ENCODE measurements around the gene PIAS1.
"Not testable (repeated sequence)": the region's sequence is repeated elsewhere in the genome, so short reads cannot be mapped to it uniquely, and the experiment has no call there.

PIAS1 gene

DNA sequence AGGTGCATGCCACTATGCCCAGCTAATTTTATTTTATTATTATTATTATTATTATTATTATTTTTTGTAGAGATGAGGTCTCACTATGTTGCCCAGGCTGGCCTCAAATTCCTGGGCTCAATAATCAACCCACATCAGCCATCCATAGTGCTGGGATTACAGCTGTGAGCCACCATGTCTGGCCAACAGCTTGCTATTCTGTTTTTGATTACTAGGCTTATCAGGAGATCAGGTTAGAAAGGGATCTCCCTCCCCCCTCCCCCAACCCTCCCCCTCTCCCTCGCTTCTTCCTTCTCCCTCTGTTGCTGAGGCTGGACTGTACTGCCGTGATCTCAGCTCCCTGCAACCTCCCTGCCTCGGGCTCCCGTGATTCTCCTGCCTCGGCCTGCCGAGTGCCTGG lies 166.9 kb downstream of the PIAS1 start:
- DNase-seq, result no peak

DNA sequence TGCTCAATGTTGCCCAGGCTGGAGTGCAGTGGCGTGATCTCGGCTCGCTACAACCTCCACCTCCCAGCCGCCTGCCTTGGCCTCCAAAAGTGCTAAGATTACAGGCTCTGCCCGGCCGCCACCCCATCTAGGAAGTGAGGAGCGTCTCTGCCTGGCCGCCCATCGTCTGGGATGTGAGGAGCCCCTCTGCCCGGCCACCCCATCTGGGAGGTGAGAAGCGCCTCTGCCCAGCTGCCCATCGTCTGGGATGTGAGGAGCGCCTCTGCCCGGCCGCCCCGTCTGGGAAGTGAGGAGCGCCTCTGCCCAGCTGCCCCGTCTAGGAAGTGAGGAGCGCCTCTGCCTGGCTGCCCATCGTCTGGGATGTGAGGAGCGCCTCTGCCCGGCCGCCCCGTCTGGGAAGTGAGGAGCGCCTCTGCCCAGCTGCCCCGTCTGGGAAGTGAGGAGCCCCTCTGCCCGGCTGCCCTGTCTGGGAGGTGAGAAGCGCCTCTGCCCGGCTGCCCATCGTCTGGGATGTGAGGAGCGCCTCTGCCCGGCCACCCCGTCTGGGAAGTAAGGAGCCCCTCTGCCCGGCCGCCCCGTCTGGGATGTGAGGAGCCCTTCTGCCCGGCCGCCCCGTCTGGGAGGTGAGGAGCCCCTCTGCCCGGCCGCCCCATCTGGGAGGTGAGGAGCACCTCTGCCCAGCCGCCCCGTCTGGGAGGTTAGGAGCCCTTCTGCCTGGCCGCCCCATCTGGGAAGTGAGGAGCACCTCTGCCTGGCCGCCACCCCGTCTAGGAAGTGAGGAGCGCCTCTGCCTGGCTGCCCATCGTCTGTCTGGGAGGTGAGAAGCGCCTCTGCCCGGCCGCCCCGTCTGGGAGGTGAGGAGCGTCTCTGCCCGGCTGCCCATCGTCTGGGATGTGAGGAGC lies 167.7 kb downstream of the PIAS1 start:
- not testable (repeated sequence) for DNase-seq

DNA sequence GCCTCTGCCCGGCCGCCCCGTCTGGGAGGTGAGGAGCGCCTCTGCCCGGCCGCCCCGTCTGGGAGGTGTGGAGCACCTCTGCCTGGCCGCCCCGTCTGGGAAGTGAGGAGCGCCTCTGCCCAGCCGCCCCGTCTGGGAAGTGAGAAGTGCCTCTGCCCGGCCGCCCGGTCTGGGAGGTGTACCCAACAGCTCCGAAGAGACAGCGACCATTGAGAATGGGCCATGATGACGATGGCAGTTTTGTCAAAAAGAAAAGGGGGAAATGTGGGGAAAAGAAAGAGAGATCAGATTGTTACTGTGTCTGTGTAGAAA lies 168.3 kb downstream of the PIAS1 start:
- DNase-seq, result not testable (repeated sequence)

DNA sequence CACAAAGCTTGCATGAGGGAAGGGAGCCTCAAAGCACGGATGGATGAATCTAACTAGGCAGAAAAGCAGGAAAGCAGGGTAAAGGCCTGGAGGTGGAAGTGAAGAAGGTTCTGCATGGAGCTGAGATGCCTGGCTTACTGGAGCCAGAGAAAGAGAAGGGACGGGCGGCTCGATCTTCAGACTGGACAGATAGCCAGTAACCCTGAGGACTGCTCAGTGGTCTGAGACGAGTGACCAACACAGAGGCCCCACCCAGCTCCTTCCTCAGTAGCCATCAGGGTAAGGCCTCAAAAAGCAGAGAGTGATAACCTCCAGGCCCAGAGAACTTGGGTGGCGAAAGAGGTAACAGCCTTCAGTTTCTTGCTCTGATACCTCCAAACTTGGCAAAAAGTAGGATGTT lies 169.1 kb downstream of the PIAS1 start:
- DNase-seq, result no peak

DNA sequence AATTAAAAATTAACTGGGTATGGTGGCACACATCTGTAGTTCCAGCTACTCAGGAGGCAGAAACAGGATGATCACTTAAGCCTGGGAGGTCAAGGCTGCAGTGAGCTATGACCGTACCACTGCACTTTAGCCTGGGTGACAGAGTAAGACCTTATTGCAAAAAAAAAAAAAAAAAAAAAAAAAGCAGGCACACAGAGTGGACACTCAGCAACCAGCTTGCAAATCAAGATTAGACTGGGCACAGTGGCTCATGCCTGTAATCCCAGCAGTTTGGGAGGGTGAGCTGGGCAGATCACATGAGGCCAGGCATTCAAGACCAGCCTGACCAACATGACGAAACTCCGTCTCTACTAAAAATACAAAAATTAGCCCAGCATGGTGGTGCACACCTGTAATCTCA lies 170.0 kb downstream of the PIAS1 start:
- DNase-seq, result no peak

DNA sequence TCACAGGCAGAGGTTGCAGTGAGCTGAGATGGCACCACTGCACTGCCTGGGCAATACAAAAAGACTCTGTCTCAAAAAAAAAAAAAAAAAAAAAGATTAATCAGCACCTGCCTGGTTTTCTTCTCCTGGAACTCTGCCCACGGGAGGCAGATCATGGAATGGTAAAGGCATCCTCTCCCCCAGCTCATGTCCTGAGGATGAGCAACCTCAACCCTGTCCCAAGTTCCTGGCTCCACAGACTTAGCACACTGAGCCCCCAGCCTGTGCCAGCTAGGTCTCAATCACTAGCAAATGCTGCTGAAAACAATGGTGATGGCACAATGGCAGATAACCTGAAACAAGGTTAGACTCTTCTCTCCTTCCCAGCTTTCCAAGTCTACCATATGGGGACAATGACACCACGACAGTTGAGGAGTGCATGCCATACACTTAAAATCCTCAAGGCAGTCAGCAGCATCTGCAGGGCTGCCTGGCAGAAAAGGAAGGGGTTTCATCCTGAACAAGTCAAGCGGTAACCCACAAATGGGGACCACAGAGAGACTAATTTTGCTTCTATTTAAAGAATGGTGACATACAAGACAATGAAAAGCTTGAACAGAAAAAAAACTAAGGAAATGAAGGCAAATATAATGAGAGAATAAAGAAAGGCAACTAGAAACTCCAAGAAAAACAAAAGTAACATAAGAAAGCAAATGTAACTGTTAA lies 170.6 kb downstream of the PIAS1 start:
- no peak for DNase-seq

DNA sequence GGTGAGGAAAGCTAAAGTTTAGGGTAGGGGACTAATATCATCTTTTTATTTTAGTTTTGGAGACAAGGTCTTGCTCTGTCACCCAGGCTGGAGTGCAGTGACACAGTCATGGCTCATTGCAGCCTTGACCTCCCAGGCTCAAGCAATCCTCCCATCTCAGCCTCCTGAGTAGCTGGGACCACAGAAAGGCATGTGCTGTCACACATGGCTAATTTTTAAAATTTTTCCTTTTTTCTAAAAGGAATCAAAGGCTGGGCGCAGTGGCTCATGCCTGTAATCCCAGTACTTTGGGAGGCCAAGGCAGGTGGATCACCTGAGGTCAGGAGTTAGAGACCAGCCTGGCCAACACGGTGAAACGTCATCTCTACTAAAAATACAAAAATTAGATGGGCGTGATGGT lies 171.3 kb downstream of the PIAS1 start:
- DNase-seq, result not testable (repeated sequence)

DNA sequence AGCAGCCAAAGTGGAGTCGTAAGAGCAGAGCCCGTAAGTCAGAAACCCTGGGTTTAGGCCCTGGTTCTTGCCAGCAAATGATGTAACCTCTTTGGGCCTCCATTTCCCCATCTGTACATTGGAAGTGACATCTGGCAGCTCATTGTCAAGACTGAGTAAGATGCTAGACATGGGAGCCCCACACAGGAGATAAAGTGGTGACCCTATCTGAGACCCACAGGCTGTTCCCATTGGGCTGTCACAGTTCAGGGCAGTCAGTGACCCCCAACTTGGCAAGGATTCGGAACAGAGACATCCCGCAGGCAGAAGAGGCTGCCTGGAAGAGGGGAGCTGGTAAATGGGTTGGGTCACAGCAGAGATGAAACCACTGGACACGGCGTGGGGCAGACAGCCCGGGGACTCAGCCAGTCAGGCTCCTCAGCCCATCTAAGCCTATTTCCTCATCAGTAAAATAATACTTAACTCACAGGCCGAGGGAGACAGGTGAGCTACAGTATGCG lies 173.6 kb downstream of the PIAS1 start:
- no peak for DNase-seq

DNA sequence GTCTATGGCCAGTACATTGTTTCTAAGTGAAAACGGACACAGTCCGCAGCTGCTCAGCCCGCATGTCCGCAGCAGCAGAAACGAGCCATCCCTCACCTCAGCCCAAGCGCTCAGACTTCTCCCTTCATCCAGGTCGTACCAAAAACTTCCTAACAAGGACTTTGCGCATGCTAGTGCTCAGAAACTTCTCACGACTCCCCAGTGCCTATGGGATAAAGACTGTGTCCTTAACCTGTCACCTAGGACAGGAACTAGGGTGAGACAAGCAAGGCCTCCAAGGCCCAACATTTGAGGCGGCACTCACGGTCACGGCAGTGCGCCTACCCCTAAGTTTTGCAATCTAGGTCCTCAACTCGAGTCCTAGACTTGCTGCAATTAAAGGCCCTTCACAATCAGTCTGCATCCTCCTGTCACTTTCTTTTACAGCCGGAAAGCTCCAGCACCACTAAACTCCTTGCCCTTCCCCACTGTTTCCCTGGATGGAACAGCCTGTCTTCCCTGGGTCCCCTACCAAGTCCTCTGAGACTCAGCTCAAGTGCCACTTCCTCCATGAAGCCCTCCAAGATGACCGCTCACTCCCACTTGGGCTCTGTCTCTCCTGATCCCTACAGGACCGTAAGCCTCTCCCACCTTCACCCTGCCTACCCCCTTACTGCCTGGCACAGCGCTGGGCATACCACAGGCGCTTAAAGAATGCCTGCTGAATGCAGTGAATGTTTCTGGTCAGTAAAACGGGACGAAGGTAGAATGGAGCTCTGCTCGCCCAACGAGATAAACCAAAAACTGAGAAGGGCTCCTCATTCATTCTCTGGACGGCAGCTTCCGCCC lies 174.2 kb downstream of the PIAS1 start:
- no peak for DNase-seq

DNA sequence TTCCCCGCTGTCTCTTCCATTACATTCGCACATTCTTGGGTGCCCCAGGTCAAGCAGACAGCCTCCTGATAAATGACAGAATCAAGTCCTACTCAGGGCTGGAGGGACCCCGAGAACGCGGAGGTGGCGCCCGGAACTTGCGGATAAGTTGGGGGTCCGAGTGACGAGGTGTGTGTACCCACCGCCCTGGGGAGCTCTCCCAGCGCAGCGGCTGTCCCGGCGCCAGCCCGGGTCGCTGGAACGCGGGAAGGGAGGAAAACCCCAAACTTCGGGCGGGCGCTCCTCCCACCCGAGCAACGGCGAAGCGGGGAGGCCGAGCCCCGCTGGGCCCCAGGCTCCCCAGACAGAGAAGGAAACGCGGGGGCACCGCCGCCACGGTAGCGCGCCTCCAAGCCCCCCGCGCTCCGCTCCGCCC lies 174.9 kb downstream of the PIAS1 start:
- DNase-seq, result no peak

DNA sequence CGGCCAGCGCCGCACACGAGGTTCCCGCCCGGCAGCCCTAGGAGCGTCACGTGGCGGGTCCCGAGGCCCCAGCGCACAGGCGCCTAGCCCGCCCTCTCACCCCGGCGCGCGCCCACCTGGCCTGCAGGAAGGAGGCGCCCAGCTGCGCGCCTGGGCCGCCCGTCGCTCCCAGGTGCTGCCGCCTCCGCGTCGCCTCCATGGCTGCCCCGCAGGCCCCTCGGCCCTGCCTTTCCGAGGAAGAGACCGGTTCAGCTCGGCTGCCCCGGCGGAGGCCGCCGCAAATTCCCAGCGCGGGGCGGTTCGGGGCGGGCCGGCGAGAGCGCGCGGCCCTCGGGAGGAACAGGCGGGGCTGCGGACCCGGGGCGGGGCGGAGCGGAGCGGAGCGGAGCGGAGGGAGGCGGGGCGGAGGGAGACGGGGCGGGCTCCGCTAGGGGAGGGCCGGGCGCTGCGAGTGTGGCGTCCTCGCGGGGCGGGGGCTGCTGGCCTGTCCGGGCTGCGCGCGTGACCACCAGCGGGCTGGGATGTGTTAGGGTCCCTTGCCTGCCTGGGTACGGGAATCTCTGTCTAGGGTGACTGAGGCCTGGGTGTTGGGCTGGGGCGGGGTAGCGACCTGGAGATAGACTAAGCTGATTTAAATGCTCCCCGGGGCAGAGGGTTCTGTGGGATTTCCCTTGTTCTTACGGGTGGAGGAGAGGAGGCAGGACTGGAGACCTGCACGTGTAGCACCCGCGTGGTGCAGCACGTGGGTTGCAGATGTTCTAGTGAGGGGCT lies 175.5 kb downstream of the PIAS1 start, which contains the start of gene CLN6:
Gene CLN6 (minus strand): TSS at position 343 of the 771 bp plus-strand sequence. CDS start 144 bp downstream, at position 199.
- DNase-seq, result peak; percentile 42

DNA sequence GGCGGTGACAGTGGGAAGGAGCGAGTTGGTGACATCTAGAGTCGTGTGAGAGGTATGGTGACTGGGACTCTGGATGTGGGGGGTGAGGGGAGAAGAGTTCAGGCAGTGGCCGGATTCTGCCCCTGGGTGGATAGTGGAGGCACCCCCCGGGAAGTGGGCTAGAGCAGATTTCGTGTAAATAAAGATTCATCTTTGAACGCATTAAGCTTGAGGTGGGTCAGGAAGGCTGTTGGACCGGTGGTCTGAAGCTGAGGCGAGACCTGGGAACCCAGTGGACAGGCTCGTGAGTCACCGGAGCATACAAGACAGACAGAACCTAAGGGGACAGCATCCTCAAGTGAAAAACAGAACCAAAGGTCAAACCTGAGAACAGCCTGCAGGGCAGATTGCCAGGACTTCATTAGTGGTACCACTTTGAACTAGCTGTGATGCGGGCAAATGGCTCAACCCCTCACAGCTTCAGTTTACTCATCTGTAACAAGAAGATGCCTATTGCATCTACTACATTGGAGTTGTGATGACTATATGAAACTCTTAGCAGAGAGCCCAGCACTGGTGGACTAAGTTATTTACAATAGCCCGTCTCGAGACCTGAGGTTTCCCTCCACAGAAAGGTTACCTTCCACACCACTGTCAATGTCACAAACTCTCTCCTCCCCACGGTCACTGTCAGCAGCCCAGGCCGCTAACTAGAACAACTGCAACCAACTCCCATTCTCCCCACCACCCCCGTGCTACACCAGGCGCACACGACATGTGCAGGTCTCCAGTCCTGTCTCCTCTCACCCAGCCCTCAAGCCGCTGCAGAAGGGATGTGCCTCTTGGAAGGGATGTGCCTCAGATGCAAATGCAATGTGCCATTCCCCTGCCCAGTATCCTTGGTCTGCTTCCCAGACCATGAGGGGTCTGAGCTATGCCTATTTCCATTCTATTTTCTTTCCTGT lies 176.3 kb downstream of the PIAS1 start:
- DNase-seq, result no peak

DNA sequence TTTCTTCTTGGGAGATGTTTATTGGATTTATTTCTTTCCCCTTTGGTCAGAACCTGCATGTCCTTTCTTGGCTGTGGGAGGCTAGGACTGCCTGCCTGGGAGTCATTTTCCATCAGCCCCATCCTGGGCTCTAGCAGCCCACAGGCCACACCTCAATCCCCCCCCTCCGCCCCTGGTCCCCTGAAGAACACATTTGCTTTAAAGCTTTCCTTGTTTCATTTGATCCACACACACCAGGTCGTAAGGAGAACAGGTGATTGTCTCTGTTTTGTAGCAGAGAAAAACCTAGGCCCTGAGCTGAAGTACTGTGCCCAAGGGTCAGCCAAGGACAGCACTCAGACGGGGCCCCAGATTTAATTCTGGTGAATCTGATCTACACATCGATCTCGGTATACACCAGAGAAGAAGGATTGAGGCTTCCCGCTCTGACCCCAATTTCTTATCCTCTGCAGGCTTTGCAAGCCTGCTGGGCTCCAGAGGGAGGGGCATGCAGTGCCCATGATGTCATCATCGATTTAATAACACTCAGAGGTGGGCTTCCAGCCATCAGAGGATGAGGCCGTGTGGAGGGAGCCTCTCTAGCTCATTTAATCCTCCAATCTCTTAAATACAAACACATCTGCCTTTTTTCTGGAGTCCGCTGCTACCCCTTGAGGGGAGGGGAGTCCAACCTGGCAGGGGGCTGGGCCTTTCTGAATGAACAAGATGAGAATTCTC lies 177.1 kb downstream of the PIAS1 start:
- DNase-seq, result no peak

DNA sequence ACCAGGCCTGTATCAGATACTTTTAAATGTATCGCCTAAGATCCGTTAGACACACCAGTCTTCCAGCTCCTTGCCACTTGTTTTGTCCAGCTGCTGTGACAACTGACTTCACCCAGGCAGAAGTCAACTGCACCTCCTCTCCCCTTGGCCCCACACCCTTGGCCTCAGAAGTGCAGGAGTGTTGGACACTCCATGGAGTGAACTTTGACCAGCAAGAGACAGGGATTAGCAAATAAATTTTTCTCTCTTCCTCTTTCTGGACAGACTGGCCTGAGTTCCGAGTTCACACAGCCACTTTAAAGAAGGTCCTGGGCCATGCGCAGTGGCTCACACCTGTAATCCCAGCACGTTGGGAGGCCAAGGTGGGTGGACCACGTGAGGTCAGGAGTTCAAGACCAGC lies 178.3 kb downstream of the PIAS1 start:
- DNase-seq, result no peak

DNA sequence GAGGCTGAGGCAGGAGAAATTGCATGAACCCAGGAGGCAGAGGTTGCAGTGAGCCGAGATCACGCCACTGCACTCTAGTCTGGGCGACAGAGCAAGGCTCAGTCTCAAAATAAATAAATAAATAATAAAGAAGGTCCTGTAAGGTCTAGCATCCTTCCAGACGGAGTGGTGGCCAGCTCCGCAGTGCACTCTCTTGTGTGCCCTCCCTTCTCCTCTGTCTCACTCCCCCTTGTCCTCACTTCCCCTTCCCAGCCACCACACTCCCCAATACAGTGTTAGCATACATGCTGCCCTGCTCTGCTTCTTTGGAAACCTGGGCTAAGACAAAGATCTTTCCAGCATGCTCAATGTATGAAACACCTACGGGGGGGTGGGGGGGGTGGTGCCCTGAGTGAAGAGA lies 178.8 kb downstream of the PIAS1 start:
- DNase-seq, result no peak

DNA sequence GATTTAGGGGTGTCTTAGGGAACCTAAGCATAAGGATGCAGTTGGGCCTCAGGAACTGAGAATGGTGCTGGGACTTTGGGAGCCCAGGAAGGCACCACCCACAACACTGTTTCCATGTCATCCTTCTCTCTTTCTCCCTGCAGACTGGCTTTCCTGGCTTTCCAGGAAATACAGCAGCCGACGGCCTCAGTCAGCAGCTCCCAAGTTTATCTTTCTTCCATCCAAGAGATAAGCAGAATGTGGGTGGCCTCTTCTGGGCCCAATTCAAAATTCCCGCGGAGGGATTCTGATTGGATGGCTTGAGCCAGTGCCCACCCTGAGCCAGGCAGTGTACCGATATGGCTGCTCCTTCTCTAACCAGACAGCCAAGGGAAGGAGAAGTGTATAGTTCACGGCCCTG lies 179.9 kb downstream of the PIAS1 start:
- DNase-seq, result no peak

DNA sequence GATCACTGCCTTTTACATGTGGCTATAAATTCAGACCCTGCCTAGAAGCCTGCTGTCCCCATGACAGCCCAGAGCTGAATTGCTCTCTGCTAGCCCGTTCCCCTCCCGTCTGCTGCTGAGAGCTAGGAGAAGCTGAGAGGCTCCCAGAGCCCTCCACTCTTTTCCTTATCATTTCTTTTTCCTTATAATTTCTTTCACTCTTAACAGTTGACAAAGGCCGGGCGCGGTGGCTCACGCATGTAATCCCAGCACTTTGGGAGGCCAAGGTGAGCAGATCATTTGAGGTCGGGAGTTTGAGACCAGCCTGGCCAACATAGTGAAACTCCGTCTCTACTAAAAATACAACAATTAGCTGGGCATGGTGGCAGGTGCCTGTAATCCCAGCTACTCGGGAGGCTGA lies 180.4 kb downstream of the PIAS1 start:
- not testable (repeated sequence) for DNase-seq

DNA sequence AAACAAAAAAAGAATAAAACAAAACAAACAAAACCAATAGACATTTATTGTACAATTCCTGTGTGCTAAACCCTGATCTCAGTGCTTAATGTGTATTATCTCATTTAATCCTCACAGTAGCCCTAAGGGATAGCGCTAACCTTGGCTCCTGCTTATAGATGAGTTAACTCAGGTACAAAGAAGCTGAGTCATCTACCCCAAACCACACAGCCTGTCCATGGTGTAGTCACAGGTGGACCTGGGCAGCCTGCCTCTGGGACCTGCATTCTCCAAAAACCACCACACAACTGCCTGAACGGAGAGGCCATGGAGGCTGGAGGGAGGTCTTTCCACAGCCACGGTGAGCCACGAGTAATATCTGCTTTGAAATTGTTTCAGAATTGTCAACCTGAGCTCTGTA lies 180.9 kb downstream of the PIAS1 start:
- DNase-seq, result no peak

DNA sequence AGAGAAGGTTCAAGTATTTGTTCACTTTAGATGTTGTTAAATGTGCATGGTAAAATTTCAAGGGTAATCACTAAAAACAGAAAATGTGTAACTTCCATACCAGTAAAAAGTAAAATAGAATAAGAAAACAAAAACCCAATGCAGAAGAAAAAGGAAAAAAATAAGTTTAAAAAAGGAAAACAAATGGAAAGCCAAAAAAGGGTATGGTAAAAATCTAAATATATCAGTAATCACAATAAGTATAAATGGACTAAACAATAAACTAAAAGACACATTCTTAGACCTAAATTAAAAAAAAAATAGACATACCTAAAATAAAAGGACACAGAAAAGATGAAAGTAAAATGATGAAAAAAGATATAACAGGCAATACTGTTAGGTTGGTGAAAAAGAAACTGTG lies 184.9 kb downstream of the PIAS1 start:
- DNase-seq, result no peak

DNA sequence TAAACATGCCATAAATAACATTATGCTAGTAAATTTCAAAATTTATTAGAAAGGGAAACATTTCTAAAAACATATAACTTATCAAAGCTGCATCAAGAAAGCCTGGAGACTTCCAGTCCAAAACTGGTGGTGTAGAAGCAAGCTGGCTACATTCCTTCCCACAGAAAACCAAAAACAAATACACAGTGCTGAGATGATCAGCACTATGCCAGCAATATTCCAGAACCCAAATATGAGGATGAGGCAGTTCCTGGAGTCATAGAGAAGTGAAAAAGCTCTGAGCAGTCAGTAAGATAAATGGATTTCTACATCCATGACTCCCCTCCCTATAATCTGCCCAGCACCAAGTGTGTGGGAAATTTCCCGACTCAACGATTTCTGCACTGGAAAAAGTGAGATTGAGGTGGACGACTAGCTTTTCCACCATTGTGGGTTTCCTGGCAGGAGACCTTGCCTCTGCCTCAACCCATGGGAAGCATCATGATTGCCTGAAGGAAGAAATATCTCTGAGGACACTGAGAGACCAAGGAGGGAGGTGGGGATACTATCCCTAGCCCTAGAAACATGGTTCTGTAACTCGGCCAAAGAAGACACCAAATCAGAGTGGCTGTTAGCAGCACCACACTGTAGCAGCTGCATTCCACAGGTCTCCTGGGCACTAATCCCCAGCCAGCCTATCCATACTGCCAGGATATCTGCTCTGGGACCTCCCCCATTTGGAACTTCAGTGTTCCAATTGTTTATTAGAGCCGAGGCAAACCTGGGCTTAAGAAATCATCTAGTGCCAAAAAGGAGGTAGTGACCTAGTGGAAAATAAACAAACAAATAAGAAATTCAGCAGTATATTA lies 187.2 kb downstream of the PIAS1 start:
- DNase-seq, result no peak
